Measurements from ENCODE around the gene WTAP. TPM values are rescaled to one million over a fixed set of nuclear protein-coding genes. Genes with fewer than 3 reads are reported as not detected.

Gene WTAP
- total and polyA plus RNA-seq, 4 donors: 21.0 to 43.8 (median 36.5) TPM

- TF ChIP-seq, protein P1, sequence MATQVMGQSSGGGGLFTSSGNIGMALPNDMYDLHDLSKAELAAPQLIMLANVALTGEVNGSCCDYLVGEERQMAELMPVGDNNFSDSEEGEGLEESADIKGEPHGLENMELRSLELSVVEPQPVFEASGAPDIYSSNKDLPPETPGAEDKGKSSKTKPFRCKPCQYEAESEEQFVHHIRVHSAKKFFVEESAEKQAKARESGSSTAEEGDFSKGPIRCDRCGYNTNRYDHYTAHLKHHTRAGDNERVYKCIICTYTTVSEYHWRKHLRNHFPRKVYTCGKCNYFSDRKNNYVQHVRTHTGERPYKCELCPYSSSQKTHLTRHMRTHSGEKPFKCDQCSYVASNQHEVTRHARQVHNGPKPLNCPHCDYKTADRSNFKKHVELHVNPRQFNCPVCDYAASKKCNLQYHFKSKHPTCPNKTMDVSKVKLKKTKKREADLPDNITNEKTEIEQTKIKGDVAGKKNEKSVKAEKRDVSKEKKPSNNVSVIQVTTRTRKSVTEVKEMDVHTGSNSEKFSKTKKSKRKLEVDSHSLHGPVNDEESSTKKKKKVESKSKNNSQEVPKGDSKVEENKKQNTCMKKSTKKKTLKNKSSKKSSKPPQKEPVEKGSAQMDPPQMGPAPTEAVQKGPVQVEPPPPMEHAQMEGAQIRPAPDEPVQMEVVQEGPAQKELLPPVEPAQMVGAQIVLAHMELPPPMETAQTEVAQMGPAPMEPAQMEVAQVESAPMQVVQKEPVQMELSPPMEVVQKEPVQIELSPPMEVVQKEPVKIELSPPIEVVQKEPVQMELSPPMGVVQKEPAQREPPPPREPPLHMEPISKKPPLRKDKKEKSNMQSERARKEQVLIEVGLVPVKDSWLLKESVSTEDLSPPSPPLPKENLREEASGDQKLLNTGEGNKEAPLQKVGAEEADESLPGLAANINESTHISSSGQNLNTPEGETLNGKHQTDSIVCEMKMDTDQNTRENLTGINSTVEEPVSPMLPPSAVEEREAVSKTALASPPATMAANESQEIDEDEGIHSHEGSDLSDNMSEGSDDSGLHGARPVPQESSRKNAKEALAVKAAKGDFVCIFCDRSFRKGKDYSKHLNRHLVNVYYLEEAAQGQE (IDR thresholded peaks at IDR 0.05): no peak
Observed at GRCh38 chr6:159800141-159800865, 73.0 kb downstream of the WTAP start, which contains the start of gene PNLDC1 (continued).

GRCh38 chr6:159801935-159802334, 74.6 kb downstream of the WTAP start:
- TF ChIP-seq, protein P1 (IDR thresholded peaks at IDR 0.05): no peak
- TF ChIP-seq RXRA (IDR thresholded peaks at IDR 0.05) (no peak), FOXA2 (IDR thresholded peaks at IDR 0.05) (no peak), ATF3 (IDR thresholded peaks at IDR 0.05) (no peak), GABPA (IDR thresholded peaks at IDR 0.05 in 1 of 2, conservative IDR thresholded peaks at IDR 0.05 in 1 of 2) (no peak), SP1 (IDR thresholded peaks at IDR 0.05) (no peak), RAD21 (IDR thresholded peaks at IDR 0.05) (no peak), HNF4G (IDR thresholded peaks at IDR 0.05) (no peak), HNF4A (conservative IDR thresholded peaks at IDR 0.05) (no peak), NR2F2 (IDR thresholded peaks at IDR 0.05) (no peak), TAF1 (conservative IDR thresholded peaks at IDR 0.05) (no peak), EGR1 (IDR thresholded peaks at IDR 0.05; ENCODE audit: low read depth in 2 of 2) (no peak), FOXA1 (IDR thresholded peaks at IDR 0.05) (no peak), CTCF (IDR thresholded peaks at IDR 0.05; ENCODE audit: low read depth, low read length, missing input control) (no peak), YY1 (IDR thresholded peaks at IDR 0.05) (no peak)
- TF ChIP-seq, protein P2, sequence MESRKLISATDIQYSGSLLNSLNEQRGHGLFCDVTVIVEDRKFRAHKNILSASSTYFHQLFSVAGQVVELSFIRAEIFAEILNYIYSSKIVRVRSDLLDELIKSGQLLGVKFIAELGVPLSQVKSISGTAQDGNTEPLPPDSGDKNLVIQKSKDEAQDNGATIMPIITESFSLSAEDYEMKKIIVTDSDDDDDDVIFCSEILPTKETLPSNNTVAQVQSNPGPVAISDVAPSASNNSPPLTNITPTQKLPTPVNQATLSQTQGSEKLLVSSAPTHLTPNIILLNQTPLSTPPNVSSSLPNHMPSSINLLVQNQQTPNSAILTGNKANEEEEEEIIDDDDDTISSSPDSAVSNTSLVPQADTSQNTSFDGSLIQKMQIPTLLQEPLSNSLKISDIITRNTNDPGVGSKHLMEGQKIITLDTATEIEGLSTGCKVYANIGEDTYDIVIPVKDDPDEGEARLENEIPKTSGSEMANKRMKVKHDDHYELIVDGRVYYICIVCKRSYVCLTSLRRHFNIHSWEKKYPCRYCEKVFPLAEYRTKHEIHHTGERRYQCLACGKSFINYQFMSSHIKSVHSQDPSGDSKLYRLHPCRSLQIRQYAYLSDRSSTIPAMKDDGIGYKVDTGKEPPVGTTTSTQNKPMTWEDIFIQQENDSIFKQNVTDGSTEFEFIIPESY (IDR thresholded peaks at IDR 0.05): no peak
- TF ChIP-seq, protein P3, sequence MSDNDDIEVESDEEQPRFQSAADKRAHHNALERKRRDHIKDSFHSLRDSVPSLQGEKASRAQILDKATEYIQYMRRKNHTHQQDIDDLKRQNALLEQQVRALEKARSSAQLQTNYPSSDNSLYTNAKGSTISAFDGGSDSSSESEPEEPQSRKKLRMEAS (IDR thresholded peaks at IDR 0.05): no peak
- H3K36me3 ChIP-seq (ENCODE audit: control insufficient read depth in 4 of 4, insufficient read depth in 3 of 4, low read depth in 1 of 4, low read length in 3 of 4): peaks cover 5 to 25% (median 17%) of the 10 kb centered on the region in 4 donors
- no peak overlapping the region for H3K27ac ChIP-seq (ENCODE audit: low read depth in 1 of 2, low read length in 2 of 2)
- DNase-seq (ENCODE audit: low spot score): no peak
- no peak overlapping the region for H3K9ac ChIP-seq (ENCODE audit: low read depth in 1 of 2, low read length in 2 of 2)
- no peaks in the 10 kb centered on the region for H3K4me1 ChIP-seq (ENCODE audit: control insufficient read depth in 4 of 4, insufficient read depth in 4 of 4, low read length in 3 of 4)
- H3K9me3 ChIP-seq (ENCODE audit: control insufficient read depth in 4 of 4, low read length in 3 of 4): no peaks in the 10 kb centered on the region
- H3K27me3 ChIP-seq (ENCODE audit: control insufficient read depth in 4 of 4, insufficient read depth in 4 of 4, low read length in 3 of 4): no peaks in the 10 kb centered on the region
- WGBS: 89% methylated on average over 8 of the region's 8 CpGs
- no peak overlapping the region for H3K4me3 ChIP-seq (ENCODE audit: low read depth in 1 of 3, low read length in 3 of 3)

All from liver (tissue), 9 donors.